RWPE2 (cell line): ENCODE data around the gene FNDC3B.

ENCODE experiments used
- ATAC-seq: fragments of 200-7000 bp; cut with Tn5 transposase; 3 replicates; pipeline ENCODE4 v1.9.1; 2021; ENCODE audit warnings: low read depth
- DNase-seq: peaks from one replicate; pipeline ENCODE4 v3.0.0-alpha.2; 2020; ENCODE audit warnings: low spot score
- H3K27ac ChIP-seq: fragments of 450-650 bp; 2 replicates; pipeline ENCODE4 v1.5.1; 2017; ENCODE audit warnings: mild to moderate bottlenecking; ENCODE audit not compliant: poor library complexity, severe bottlenecking
- H3K27me3 ChIP-seq: fragments of 250-450 bp; sonication (Bioruptor Pico); 2 replicates; pipeline ENCODE4 v1.5.1; 2021; ENCODE audit warnings: mild to moderate bottlenecking, moderate library complexity; ENCODE audit not compliant: insufficient read depth, poor library complexity, severe bottlenecking
- H3K36me3 ChIP-seq: fragments of 250-450 bp; sonication (Bioruptor Pico); 2 replicates; pipeline ENCODE4 v1.5.1; 2020; ENCODE audit warnings: low read depth, mild to moderate bottlenecking, moderate library complexity
- H3K4me1 ChIP-seq: fragments of 250-450 bp; sonication (Bioruptor Pico); 2 replicates; pipeline ENCODE4 v1.5.1; 2021; ENCODE audit warnings: mild to moderate bottlenecking, moderate library complexity; ENCODE audit not compliant: insufficient read depth, poor library complexity, severe bottlenecking
- H3K4me3 ChIP-seq: fragments of 250-450 bp; sonication (Bioruptor Pico); 2 replicates; pipeline ENCODE4 v1.5.1; 2021; ENCODE audit warnings: mild to moderate bottlenecking, moderate library complexity; ENCODE audit not compliant: severe bottlenecking
- H3K9me3 ChIP-seq: fragments of 250-450 bp; sonication (Bioruptor Pico); 2 replicates; pipeline ENCODE4 v1.5.1; 2021; ENCODE audit warnings: mild to moderate bottlenecking, moderate library complexity; ENCODE audit not compliant: severe bottlenecking
- CTCF ChIP-seq: fragments of 450-650 bp; IDR thresholded peaks from one replicate; pipeline ENCODE4 v1.5.1; 2017; ENCODE audit warnings: mild to moderate bottlenecking, moderate library complexity; ENCODE audit not compliant: poor library complexity, severe bottlenecking

FNDC3B gene

GRCh38 chr3:172290457-172290856 lies 251.1 kb downstream of the FNDC3B start:
- Histone ChIP-seq H3K36me3 (peaks cover 66% of the 10 kb centered on the region), H3K27me3 (no peaks in the 10 kb centered on the region), H3K4me1 (peaks cover 1% of the 10 kb centered on the region), H3K9me3 (no peaks in the 10 kb centered on the region), H3K4me3 (no peak overlapping the region), H3K27ac (no peak overlapping the region)
- DNase-seq (no peak), ATAC-seq (no peak)
- TF ChIP-seq CTCF, result no peak

GRCh38 chr3:172291650-172292049 lies 252.3 kb downstream of the FNDC3B start:
- no peak for TF ChIP-seq CTCF
- H3K27me3 ChIP-seq, result no peaks in the 10 kb centered on the region
- no peak overlapping the region for H3K27ac ChIP-seq
- H3K4me3 ChIP-seq, result no peak overlapping the region
- H3K9me3 ChIP-seq, result no peaks in the 10 kb centered on the region
- peaks cover 66% of the 10 kb centered on the region for H3K36me3 ChIP-seq
- DNase-seq (no peak), ATAC-seq (no peak)
- no peaks in the 10 kb centered on the region for H3K4me1 ChIP-seq

DNA sequence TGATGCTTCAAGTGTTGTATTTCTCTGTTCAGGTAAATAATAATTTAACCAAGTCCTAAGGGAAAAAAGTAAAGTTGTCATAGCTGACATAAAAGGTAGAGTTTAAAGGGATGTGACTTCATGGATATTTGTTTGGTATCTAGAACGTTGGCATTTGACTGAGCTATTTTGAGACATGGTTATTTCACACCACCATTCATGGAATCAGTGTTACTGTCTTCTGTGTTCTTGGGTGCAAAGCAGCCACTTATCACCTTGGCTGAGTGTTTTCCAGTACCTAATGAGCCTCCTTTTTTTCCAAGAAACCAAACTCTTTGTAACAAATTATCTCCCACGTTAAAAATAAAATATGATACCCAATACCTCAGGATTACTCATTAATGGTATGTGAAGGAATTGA lies 253.0 kb downstream of the FNDC3B start:
- Histone ChIP-seq H3K9me3 (no peaks in the 10 kb centered on the region), H3K27me3 (no peaks in the 10 kb centered on the region), H3K27ac (no peak overlapping the region), H3K4me3 (no peak overlapping the region), H3K4me1 (no peaks in the 10 kb centered on the region), H3K36me3 (peaks cover 63% of the 10 kb centered on the region)
- no peak for ATAC-seq
- TF ChIP-seq CTCF, result no peak
- DNase-seq, result no peak

DNA sequence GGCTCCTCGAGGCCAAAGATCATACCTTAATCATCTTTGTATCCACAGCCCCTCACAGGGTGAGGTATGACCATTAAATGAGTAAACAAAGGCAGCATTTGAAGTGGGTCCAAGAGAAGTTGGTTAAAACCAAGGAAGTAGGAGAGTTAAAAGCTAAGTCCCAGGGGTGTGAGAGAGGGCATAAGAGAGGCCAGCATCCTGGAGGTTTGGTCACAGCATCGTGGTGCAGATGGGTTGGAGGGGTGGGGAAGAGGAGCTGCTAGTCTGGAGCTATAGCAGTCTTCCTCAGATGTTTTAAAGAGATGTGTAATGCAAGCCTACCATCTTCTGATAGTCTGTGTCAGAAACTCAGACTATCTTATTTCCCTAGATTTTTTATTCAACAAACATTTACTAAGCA lies 253.7 kb downstream of the FNDC3B start:
- Histone ChIP-seq H3K4me3 (no peak overlapping the region), H3K27me3 (no peaks in the 10 kb centered on the region), H3K27ac (no peak overlapping the region), H3K4me1 (no peaks in the 10 kb centered on the region), H3K36me3 (peaks cover 69% of the 10 kb centered on the region), H3K9me3 (no peaks in the 10 kb centered on the region)
- no peak for TF ChIP-seq CTCF
- DNase-seq (no peak), ATAC-seq (no peak)

GRCh38 chr3:172294223-172294806 lies 254.9 kb downstream of the FNDC3B start:
- Histone ChIP-seq H3K4me3 (no peak overlapping the region), H3K27ac (no peak overlapping the region), H3K27me3 (no peaks in the 10 kb centered on the region), H3K4me1 (no peaks in the 10 kb centered on the region), H3K36me3 (peaks cover 75% of the 10 kb centered on the region), H3K9me3 (no peaks in the 10 kb centered on the region)
- ATAC-seq, result no peak
- TF ChIP-seq CTCF, result no peak
- DNase-seq, result no peak
